Measurements from ENCODE around the gene RFTN2.
"Not testable (repeated sequence)": the region's sequence is repeated elsewhere in the genome, so short reads cannot be mapped to it uniquely, and the experiment has no call there.

Gene RFTN2

DNA sequence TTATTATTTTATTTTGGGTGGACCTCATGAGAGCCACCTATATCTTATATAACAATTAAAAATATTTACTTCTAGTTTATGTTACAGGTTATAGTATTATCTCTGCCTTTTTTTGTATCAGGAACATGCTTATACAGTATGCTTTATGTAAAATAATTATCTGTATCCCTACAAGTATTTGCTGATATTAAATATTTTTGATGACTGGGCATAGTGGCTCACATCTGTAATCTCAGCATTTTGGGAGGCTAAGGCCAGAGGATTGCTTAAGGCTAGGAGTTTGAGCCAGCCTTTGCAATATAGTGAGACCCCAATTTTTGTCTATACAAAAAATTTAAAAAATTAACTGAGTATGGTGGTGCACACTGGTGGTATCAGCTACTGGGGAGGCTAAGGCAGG lies 119.9 kb downstream of the RFTN2 start:
- no peak for TF ChIP-seq EZH2 (IDR thresholded peaks at IDR 0.05; ENCODE audit: borderline replicate concordance, low read length)
- TF ChIP-seq, protein P1, sequence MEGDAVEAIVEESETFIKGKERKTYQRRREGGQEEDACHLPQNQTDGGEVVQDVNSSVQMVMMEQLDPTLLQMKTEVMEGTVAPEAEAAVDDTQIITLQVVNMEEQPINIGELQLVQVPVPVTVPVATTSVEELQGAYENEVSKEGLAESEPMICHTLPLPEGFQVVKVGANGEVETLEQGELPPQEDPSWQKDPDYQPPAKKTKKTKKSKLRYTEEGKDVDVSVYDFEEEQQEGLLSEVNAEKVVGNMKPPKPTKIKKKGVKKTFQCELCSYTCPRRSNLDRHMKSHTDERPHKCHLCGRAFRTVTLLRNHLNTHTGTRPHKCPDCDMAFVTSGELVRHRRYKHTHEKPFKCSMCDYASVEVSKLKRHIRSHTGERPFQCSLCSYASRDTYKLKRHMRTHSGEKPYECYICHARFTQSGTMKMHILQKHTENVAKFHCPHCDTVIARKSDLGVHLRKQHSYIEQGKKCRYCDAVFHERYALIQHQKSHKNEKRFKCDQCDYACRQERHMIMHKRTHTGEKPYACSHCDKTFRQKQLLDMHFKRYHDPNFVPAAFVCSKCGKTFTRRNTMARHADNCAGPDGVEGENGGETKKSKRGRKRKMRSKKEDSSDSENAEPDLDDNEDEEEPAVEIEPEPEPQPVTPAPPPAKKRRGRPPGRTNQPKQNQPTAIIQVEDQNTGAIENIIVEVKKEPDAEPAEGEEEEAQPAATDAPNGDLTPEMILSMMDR (IDR thresholded peaks at IDR 0.05; ENCODE audit: low read length), result no peak
- Histone ChIP-seq H4K20me1 (ENCODE audit: insufficient read depth, low read length) (no peaks in the 10 kb centered on the region), H2AFZ (ENCODE audit: low read length) (no peak overlapping the region), H3K9me3 (ENCODE audit: low read length) (no peaks in the 10 kb centered on the region), H3K27me3 (ENCODE audit: insufficient read depth, low read length) (no peaks in the 10 kb centered on the region), H3K79me2 (ENCODE audit: insufficient read depth, low read length) (no peaks in the 10 kb centered on the region), H3K36me3 (ENCODE audit: insufficient read depth, low read length) (peaks cover 58% of the 10 kb centered on the region), H3K4me3 (ENCODE audit: low read depth, low read length, poor library complexity, severe bottlenecking) (no peak overlapping the region), H3K4me1 (ENCODE audit: insufficient read depth, low read length, severe bottlenecking) (no peaks in the 10 kb centered on the region), H3K9me2 (ENCODE audit: low read depth, low read length) (no peaks in the 10 kb centered on the region), H3F3A (ENCODE audit: insufficient read depth, low read length) (no peaks in the 10 kb centered on the region), H3K9ac (ENCODE audit: low read length) (no peak overlapping the region), H3K27ac (ENCODE audit: low read depth, low read length, poor library complexity, severe bottlenecking) (no peak overlapping the region), H3K4me2 (ENCODE audit: low read length) (no peak overlapping the region)

DNA sequence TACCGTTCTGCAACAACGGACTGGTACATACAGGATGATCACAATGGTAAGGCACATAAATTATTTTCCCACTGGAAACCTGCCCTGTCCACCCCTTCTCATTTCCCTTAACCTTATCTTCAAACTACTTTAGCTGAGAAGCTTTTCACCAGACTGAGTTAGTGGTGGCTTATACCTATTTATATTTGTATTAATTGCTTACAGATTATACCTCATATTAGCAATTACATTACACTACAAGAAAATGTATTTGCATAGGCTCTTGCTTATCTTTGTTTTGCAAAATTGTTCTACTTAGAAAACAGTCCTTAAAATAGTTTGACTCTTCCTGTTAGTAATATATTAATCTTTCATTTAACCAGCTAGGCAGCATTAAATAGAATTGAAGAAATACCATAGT lies 124.1 kb downstream of the RFTN2 start:
- not testable (repeated sequence) for H3K27ac ChIP-seq (ENCODE audit: low read depth, low read length, poor library complexity, severe bottlenecking); H3K9ac ChIP-seq (ENCODE audit: low read length); H3K9me2 ChIP-seq (ENCODE audit: low read depth, low read length); H2AFZ ChIP-seq (ENCODE audit: low read length); H4K20me1 ChIP-seq (ENCODE audit: insufficient read depth, low read length); H3K27me3 ChIP-seq (ENCODE audit: insufficient read depth, low read length); H3K79me2 ChIP-seq (ENCODE audit: insufficient read depth, low read length); H3K4me3 ChIP-seq (ENCODE audit: low read depth, low read length, poor library complexity, severe bottlenecking); H3K4me1 ChIP-seq (ENCODE audit: insufficient read depth, low read length, severe bottlenecking); H3K4me2 ChIP-seq (ENCODE audit: low read length); H3K9me3 ChIP-seq (ENCODE audit: low read length); H3F3A ChIP-seq (ENCODE audit: insufficient read depth, low read length)
- peaks cover 78% of the 10 kb centered on the region for H3K36me3 ChIP-seq (ENCODE audit: insufficient read depth, low read length)

DNA sequence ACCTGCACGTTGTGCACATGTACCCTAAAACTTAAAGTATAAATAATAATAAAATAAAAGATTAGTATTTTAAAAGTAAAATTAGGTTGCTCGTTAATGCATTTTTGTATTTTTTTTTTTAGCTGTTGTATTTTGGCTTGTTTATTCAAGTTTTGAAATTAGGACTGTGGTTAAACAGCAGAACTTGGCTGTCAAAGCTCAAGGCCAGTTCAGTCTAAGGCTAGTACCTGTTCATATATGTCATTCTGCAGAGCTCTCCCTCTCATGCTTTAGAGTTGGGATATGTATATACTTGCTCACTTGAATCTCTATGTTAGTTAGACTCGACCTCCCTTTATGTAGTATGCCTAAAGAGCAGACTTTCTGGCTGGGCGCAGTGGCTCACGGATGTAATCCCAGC lies 126.8 kb downstream of the RFTN2 start:
- Histone ChIP-seq H3K27ac (ENCODE audit: low read depth, low read length, poor library complexity, severe bottlenecking) (no peak overlapping the region), H3K79me2 (ENCODE audit: insufficient read depth, low read length) (no peaks in the 10 kb centered on the region), H4K20me1 (ENCODE audit: insufficient read depth, low read length) (no peaks in the 10 kb centered on the region), H3K9me3 (ENCODE audit: low read length) (no peaks in the 10 kb centered on the region), H3K4me1 (ENCODE audit: insufficient read depth, low read length, severe bottlenecking) (no peaks in the 10 kb centered on the region), H2AFZ (ENCODE audit: low read length) (no peak overlapping the region), H3K4me3 (ENCODE audit: low read depth, low read length, poor library complexity, severe bottlenecking) (no peak overlapping the region), H3K36me3 (ENCODE audit: insufficient read depth, low read length) (peaks cover 86% of the 10 kb centered on the region), H3K9ac (ENCODE audit: low read length) (no peak overlapping the region), H3K27me3 (ENCODE audit: insufficient read depth, low read length) (no peaks in the 10 kb centered on the region), H3F3A (ENCODE audit: insufficient read depth, low read length) (no peaks in the 10 kb centered on the region), H3K9me2 (ENCODE audit: low read depth, low read length) (no peaks in the 10 kb centered on the region), H3K4me2 (ENCODE audit: low read length) (no peak overlapping the region)
- TF ChIP-seq EZH2 (IDR thresholded peaks at IDR 0.05; ENCODE audit: borderline replicate concordance, low read length), result no peak
- TF ChIP-seq, protein P1 (IDR thresholded peaks at IDR 0.05; ENCODE audit: low read length), result no peak

DNA sequence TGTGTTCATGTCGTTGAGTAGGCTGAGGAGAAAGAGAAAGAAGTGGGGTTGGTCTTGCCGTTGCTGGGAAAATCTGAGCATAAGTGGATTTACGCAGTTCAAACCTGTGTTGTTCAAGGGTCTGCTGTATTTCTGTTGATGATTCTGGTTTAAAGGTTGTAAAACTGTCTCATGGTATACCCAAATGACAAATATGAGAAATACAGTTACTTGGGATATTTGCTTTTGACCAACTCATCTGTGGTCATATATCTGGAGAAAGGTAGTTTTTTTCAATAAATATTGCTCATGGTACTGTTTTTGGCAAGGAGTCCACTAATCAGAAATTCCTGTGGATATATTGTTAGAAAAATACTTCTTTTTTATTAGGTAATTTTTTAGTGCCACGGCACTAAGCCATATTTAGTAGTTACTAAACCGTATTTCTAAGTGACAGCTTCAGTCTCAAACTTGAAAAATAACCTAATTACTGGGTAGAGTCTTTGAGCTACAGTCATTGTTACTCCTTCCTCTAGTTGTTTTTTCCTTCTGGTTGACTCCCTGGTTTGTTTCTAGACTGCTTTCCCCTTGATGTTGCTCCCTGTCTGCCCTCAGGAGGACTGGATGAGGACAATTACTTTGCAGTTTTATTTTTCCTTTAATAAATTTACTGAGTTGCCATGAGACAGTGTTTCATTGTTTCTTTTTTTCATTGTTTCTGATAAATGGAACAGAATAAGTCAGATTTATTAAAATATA lies 128.1 kb downstream of the RFTN2 start:
- Histone ChIP-seq H3K9me2 (ENCODE audit: low read depth, low read length) (no peaks in the 10 kb centered on the region), H3K4me1 (ENCODE audit: insufficient read depth, low read length, severe bottlenecking) (no peaks in the 10 kb centered on the region), H3K4me3 (ENCODE audit: low read depth, low read length, poor library complexity, severe bottlenecking) (no peak overlapping the region), H3K36me3 (ENCODE audit: insufficient read depth, low read length) (peaks cover 87% of the 10 kb centered on the region), H3K4me2 (ENCODE audit: low read length) (no peak overlapping the region), H4K20me1 (ENCODE audit: insufficient read depth, low read length) (no peaks in the 10 kb centered on the region), H3K79me2 (ENCODE audit: insufficient read depth, low read length) (no peaks in the 10 kb centered on the region), H3F3A (ENCODE audit: insufficient read depth, low read length) (no peaks in the 10 kb centered on the region), H3K9ac (ENCODE audit: low read length) (no peak overlapping the region), H3K9me3 (ENCODE audit: low read length) (no peaks in the 10 kb centered on the region), H3K27ac (ENCODE audit: low read depth, low read length, poor library complexity, severe bottlenecking) (no peak overlapping the region), H2AFZ (ENCODE audit: low read length) (no peak overlapping the region), H3K27me3 (ENCODE audit: insufficient read depth, low read length) (no peaks in the 10 kb centered on the region)
- TF ChIP-seq, protein P1 (IDR thresholded peaks at IDR 0.05; ENCODE audit: low read length), result no peak
- TF ChIP-seq EZH2 (IDR thresholded peaks at IDR 0.05; ENCODE audit: borderline replicate concordance, low read length), result no peak
